CD8-positive, alpha-beta memory T cell (primary cell): ENCODE results near the gene HOXC6. TPM values are rescaled to one million over a fixed set of nuclear protein-coding genes. Genes with fewer than 3 reads are reported as not detected.
"Not testable (repeated sequence)": the region's sequence is repeated elsewhere in the genome, so short reads cannot be mapped to it uniquely, and the experiment has no call there.

Experiments used
- CTCF ChIA-PET: fragments of 350-600 bp; sonication (Branson Sonifier 250); formaldehyde crosslinking; loops from one replicate; lab custom pipeline; 2021; ENCODE audit warnings: antibody characterized with exemption; lab: Charles Lee
- POLR2A ChIA-PET: fragments of 350-600 bp; sonication (Branson Sonifier 250); formaldehyde crosslinking; loops from one replicate; lab custom pipeline; 2021; ENCODE audit warnings: antibody characterized with exemption; lab: Charles Lee
- DNase-seq, 5 donors: peaks; one replicate each; pipeline versions ENCODE4 v3.0.0 to v3.0.0-alpha.2; 2020 to 2022; ENCODE audit warnings: mixed read lengths in 1 of 5
- H3K27ac ChIP-seq: one replicate; pipeline ENCODE4 v1.7.0; 2013; ENCODE audit warnings: low read depth, mild to moderate bottlenecking, low read length, moderate library complexity
- H3K27me3 ChIP-seq: 2 replicates; pipeline ENCODE4 v1.7.0; 2013; ENCODE audit warnings: low read length, mild to moderate bottlenecking; ENCODE audit not compliant: insufficient read depth, poor library complexity, severe bottlenecking
- H3K36me3 ChIP-seq: 2 replicates; pipeline ENCODE4 v1.7.0; 2013; ENCODE audit warnings: mild to moderate bottlenecking, low read length, moderate library complexity; ENCODE audit not compliant: insufficient read depth
- H3K4me1 ChIP-seq: 2 replicates; pipeline ENCODE4 v1.7.0; 2013; ENCODE audit warnings: mild to moderate bottlenecking, low read length, moderate library complexity; ENCODE audit not compliant: insufficient read depth
- H3K4me3 ChIP-seq: 2 replicates; pipeline ENCODE4 v1.7.0; 2013; ENCODE audit warnings: mild to moderate bottlenecking, low read length
- H3K9me3 ChIP-seq: 2 replicates; pipeline ENCODE4 v1.7.0; 2013; ENCODE audit warnings: mild to moderate bottlenecking, low read length
- H3K27ac Mint-ChIP-seq, 8 donors: one replicate each; pipeline ENCODE4 v1.8.0; 2020 to 2021; ENCODE audit warnings: mixed read lengths in 8 of 8, mild to moderate bottlenecking in 6 of 8, inconsistent platforms in 3 of 8, moderate library complexity in 3 of 8
- H3K27me3 Mint-ChIP-seq, 2 donors: one replicate each; pipeline ENCODE4 v1.8.0; 2020 to 2021; ENCODE audit warnings: mixed read lengths in 2 of 2, mild to moderate bottlenecking in 1 of 2, moderate library complexity in 1 of 2
- H3K36me3 Mint-ChIP-seq, 3 donors: one replicate each; pipeline ENCODE4 v1.8.0; 2020 to 2021; ENCODE audit warnings: mixed read lengths in 3 of 3, inconsistent platforms in 1 of 3, mild to moderate bottlenecking in 1 of 3
- H3K4me1 Mint-ChIP-seq, 3 donors: one replicate each; pipeline ENCODE4 v1.8.0; 2020 to 2021; ENCODE audit warnings: mixed read lengths in 3 of 3, inconsistent platforms in 1 of 3, mild to moderate bottlenecking in 1 of 3
- H3K4me3 Mint-ChIP-seq, 7 donors: one replicate each; pipeline ENCODE4 v1.8.0; 2020 to 2021; ENCODE audit warnings: mixed read lengths in 7 of 7, mild to moderate bottlenecking in 6 of 7, moderate library complexity in 4 of 7, inconsistent platforms in 2 of 7
- H3K9me3 Mint-ChIP-seq, 5 donors: one replicate each; pipeline ENCODE4 v1.8.0; 2020 to 2022; ENCODE audit warnings: mixed read lengths in 5 of 5, mild to moderate bottlenecking in 3 of 5, moderate library complexity in 2 of 5, inconsistent platforms in 1 of 5
- polyA plus RNA-seq: library from polyadenylated mRNA; unstranded; fragments of 300-500 nt; fragmentation: Illumina TruSeq; gene quantifications from one replicate; pipeline ENCODE4 v1.2.3, GENCODE V29; 2021
- total RNA-seq, 2 experiments: library from RNA; stranded (reverse); gene quantifications; one replicate each; pipeline ENCODE4 v1.2.3, GENCODE V29; 2021

The HOXC6 gene
- total and polyA plus RNA-seq, 3 experiments from 2014 or later, result not detected

GRCh38 chr12:54040648-54041047, 12.4 kb downstream of the HOXC6 start:
- Mint-ChIP-seq H3K4me3 (no peak overlapping the region), H3K9me3 (peaks cover 0 to 2% (median 0%) of the 10 kb centered on the region in 5 donors), H3K27ac (no peak overlapping the region), H3K27me3 (peaks cover 76 to 92% of the 10 kb centered on the region in 2 donors), H3K4me1 (peaks cover 2 to 10% (median 7%) of the 10 kb centered on the region in 3 donors), H3K36me3 (no peaks in the 10 kb centered on the region)
- Histone ChIP-seq H3K9me3 (no peaks in the 10 kb centered on the region), H3K4me1 (no peaks in the 10 kb centered on the region), H3K27ac (no peak overlapping the region), H3K27me3 (peaks cover 48% of the 10 kb centered on the region), H3K4me3 (no peak overlapping the region), H3K36me3 (no peaks in the 10 kb centered on the region)
- POLR2A ChIA-PET, result interaction anchor here (0.6 kb wide), 1 partner anchor 110 kb away, joined by 3 read pairs; no protein-coding TSS in a partner anchor
- CTCF ChIA-PET, result interaction anchor here (1.3 to 2.3 kb wide), 3 partner anchors 8 to 174 kb away, joined by 4 to 10 read pairs (median 5); partner anchors contain the start of genes HOXC5 and HOXC8
- no peak for DNase-seq

DNA sequence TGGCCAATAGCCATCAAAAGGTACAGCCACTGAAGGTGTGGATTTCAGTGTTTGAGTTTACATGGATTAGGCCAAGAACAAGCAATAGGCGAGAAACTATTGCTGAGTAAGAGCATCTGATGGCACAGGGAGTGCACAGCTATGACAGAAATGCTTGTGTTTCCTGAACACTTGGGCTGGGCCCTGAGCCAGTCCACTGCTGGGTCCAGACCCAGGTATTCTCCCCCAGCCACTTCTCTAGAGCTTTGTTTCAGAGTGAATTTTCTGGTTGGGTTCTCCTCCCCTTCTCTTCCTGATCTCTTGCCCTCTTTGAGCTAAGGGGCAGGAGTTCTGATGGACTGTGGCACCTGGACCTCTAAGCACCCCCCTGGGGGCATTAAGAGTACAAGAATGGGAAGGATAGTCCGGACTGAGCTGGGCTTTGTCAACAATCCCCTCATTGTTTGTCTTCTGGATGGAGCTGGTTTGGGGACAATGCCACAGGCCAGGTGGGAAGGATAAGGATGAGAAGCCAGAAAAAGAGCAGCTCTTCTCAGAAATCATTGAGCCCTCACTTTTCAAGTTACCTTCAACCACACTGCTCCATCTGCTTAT, 13.0 kb downstream of the HOXC6 start:
- peaks cover 0 to 2% (median 0%) of the 10 kb centered on the region in 5 donors for H3K9me3 Mint-ChIP-seq
- H3K27me3 ChIP-seq, result peaks cover 48% of the 10 kb centered on the region
- H3K27ac Mint-ChIP-seq, result peak overlapping the region in 1 of 8 donors; percentile 50
- H3K4me3 Mint-ChIP-seq, result no peak overlapping the region
- H3K4me1 ChIP-seq, result no peaks in the 10 kb centered on the region
- H3K9me3 ChIP-seq, result no peaks in the 10 kb centered on the region
- H3K36me3 Mint-ChIP-seq, result no peaks in the 10 kb centered on the region
- H3K27me3 Mint-ChIP-seq, result peaks cover 76 to 92% of the 10 kb centered on the region in 2 donors
- H3K4me3 ChIP-seq, result no peak overlapping the region
- ChIA-PET CTCF (interaction anchor here (1.1 to 2.3 kb wide), 4 partner anchors 9 to 173 kb away, joined by 4 to 10 read pairs (median 4); partner anchors contain the start of genes HOXC5 and HOXC8), POLR2A (interaction anchor here (0.6 kb wide), 1 partner anchor 110 kb away, joined by 3 read pairs; no protein-coding TSS in a partner anchor)
- H3K4me1 Mint-ChIP-seq, result peaks cover 2 to 10% (median 7%) of the 10 kb centered on the region in 3 donors
- no peaks in the 10 kb centered on the region for H3K36me3 ChIP-seq
- no peak overlapping the region for H3K27ac ChIP-seq
- DNase-seq, result no peak

DNA sequence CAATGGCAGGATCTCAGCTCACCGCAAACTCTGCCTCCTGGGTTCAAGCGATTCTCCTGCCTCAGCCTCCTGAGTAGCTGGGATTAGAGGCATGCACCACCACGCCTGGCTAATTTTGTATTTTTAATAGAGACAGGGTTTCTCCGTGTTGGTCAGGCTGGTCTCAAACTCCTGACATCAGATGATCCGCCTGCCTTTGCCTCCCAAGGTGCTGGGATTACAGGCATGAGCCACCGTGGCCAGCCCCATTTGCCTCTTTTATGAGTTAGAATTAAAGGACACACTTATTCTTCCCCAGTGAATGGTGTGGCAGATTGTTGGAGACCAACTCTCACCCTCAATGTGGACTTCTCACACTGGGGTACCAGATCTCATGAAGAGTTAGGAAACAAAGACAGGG, 13.8 kb downstream of the HOXC6 start:
- H3K4me3 Mint-ChIP-seq, H3K9me3 ChIP-seq, H3K4me3 ChIP-seq, H3K36me3 Mint-ChIP-seq, H3K36me3 ChIP-seq, DNase-seq, H3K27ac ChIP-seq, H3K9me3 Mint-ChIP-seq, H3K27ac Mint-ChIP-seq, H3K4me1 ChIP-seq, POLR2A ChIA-PET: not testable (repeated sequence)
- Mint-ChIP-seq H3K27me3 (peaks cover 82 to 93% of the 10 kb centered on the region in 2 donors), H3K4me1 (peaks cover 5 to 15% (median 13%) of the 10 kb centered on the region in 3 donors)
- CTCF ChIA-PET, result interaction anchor here (1.1 to 2.3 kb wide), 2 partner anchors 10 to 14 kb away, joined by 4 to 10 read pairs; partner anchors contain the start of gene HOXC5
- peaks cover 53% of the 10 kb centered on the region for H3K27me3 ChIP-seq

GRCh38 chr12:54042970-54043853, 15.0 kb downstream of the HOXC6 start:
- Histone ChIP-seq H3K4me1 (peaks cover 13% of the 10 kb centered on the region), H3K27me3 (peaks cover 64% of the 10 kb centered on the region), H3K4me3 (no peak overlapping the region), H3K9me3 (no peaks in the 10 kb centered on the region), H3K36me3 (no peaks in the 10 kb centered on the region), H3K27ac (no peak overlapping the region)
- Mint-ChIP-seq H3K4me3 (no peak overlapping the region), H3K4me1 (peaks cover 9 to 26% (median 22%) of the 10 kb centered on the region in 3 donors), H3K36me3 (no peaks in the 10 kb centered on the region), H3K27ac (peak overlapping the region in 1 of 8 donors; percentile 70), H3K9me3 (peaks cover 0 to 2% (median 0%) of the 10 kb centered on the region in 5 donors), H3K27me3 (peaks cover 87 to 93% of the 10 kb centered on the region in 2 donors)
- ChIA-PET POLR2A (interaction anchor here (0.6 kb wide), 1 partner anchor 10 kb away, joined by 3 read pairs; no protein-coding TSS in a partner anchor), CTCF (interaction anchor here (0.7 to 2.3 kb wide), 3 partner anchors 11 to 148 kb away, joined by 3 to 10 read pairs (median 3); partner anchors contain the start of gene HOXC5)
- DNase-seq, result no peak

DNA sequence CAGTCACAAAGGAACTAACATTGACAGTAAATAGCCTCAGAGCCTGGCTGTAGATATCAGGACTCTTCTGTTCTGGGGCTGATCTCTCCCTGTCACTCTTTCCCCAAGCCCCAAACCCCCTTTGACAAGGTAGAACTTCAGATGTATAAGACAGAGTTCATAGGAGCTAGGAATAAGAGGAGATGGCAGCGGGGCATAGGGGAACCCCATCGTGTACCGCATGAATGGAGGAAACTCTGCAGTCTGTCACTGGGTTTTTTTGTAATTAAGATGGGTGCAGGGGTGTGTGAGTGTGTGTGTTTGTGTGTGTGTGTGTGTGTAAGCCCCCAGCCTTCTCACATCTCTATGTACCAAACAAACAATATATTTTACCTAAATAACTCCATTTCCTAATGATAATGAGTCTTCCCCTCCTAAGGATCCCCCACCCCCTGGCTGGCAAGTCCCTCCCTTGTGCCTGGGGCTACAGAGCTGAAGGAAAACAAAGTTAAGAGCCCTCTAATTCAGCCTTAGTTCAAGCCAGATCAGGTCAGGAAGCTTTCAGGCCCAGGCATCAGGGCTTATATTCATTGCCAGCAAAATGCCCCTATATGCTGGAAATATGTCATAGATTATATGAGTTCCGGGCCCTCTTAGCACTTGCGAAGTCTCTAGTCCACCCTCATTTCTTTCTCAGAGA, 16.3 kb downstream of the HOXC6 start:
- CTCF ChIA-PET, result interaction anchor here (0.8 to 1.3 kb wide), 2 partner anchors 12 to 147 kb away, joined by 3 to 4 read pairs; partner anchors contain the start of gene HOXC5

DNA sequence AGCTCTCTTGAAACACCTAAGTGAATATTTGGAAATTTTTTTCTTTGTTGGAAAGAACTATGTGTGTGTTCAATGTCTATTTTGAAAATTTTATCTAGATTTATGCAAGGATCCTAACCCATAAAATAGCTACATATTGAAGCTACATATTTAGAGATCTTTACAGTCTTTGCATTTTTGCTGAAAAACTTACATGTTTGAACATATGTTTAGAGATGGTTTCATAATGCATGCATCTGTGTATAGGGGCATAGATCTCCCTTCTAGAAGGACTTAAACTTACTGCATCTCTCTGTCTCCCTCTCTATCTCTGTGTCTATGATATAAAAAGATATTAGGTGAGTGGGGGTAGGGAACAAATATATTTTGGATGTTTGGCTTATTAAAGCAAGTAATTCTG, 17.2 kb downstream of the HOXC6 start:
- no peak overlapping the region for H3K4me3 Mint-ChIP-seq
- H3K9me3 Mint-ChIP-seq, result peaks cover 0 to 2% (median 0%) of the 10 kb centered on the region in 5 donors
- Histone ChIP-seq H3K27me3 (peaks cover 73% of the 10 kb centered on the region), H3K4me1 (peaks cover 20% of the 10 kb centered on the region), H3K9me3 (no peaks in the 10 kb centered on the region), H3K36me3 (no peaks in the 10 kb centered on the region), H3K4me3 (no peak overlapping the region), H3K27ac (no peak overlapping the region)
- H3K27me3 Mint-ChIP-seq, result peaks cover 83 to 93% of the 10 kb centered on the region in 2 donors
- H3K36me3 Mint-ChIP-seq, result peaks cover 0 to 4% (median 0%) of the 10 kb centered on the region in 3 donors
- H3K27ac Mint-ChIP-seq, result peak overlapping the region in 1 of 8 donors; percentile 10
- ChIA-PET CTCF (interaction anchor here (0.8 kb wide), 1 partner anchor 13 kb away, joined by 3 read pairs; the partner anchor contains the start of gene HOXC5), POLR2A (no interaction called here)
- H3K4me1 Mint-ChIP-seq, result peaks cover 12 to 36% (median 29%) of the 10 kb centered on the region in 3 donors
- DNase-seq, result no peak

More for the DNA sequence above, 16.3 kb downstream of the HOXC6 start:
- Histone ChIP-seq H3K27me3 (peaks cover 72% of the 10 kb centered on the region), H3K4me3 (no peak overlapping the region), H3K36me3 (no peaks in the 10 kb centered on the region), H3K27ac (no peak overlapping the region), H3K4me1 (peaks cover 13% of the 10 kb centered on the region), H3K9me3 (no peaks in the 10 kb centered on the region)
- DNase-seq, result no peak
- Mint-ChIP-seq H3K4me1 (peaks cover 9 to 29% (median 22%) of the 10 kb centered on the region in 3 donors), H3K9me3 (peaks cover 0 to 2% (median 0%) of the 10 kb centered on the region in 5 donors), H3K36me3 (peaks cover 0 to under 1% (median 0%) of the 10 kb centered on the region in 3 donors), H3K27ac (peak overlapping the region in 1 of 8 donors; percentile 7), H3K27me3 (peaks cover 83 to 93% of the 10 kb centered on the region in 2 donors), H3K4me3 (no peak overlapping the region)
- POLR2A ChIA-PET, result no interaction called here

DNA sequence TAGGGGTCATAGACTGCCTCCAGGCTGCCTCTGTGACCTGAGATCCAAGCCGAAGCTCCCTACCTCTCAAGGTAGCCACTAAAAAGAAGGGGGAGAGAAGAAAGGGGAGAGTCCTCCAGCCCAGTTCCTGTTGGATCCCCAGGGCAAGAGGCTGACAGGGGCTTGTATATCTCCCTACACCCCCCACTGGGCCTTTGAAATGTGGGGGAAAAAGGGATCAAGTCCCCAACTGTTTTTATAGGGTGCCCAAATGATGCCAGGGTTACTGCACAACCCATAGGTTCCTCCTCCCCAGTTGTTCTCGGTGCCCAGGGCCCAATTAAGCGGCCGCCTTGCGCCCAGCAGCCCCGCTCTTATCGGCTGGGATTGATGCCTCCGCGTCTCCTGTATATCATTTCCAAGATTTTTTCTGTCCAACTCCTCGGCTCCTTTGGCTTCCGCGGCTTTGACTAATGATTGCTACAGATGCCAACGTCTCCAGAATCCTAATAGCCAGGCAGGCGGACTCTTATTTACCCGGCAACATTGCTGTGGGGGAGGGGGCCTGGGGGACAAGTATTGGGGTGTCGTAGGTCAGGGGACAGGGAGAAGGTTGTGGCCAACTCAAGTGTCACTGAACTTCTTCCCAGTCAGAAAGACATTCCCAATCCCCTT, 17.8 kb downstream of the HOXC6 start:
- Mint-ChIP-seq H3K36me3 (peaks cover 0 to 4% (median 0%) of the 10 kb centered on the region in 3 donors), H3K4me1 (peaks cover 12 to 41% (median 29%) of the 10 kb centered on the region in 3 donors), H3K27me3 (peaks cover 80 to 95% of the 10 kb centered on the region in 2 donors), H3K27ac (peak overlapping the region in 1 of 8 donors; percentile 17), H3K9me3 (peaks cover 0 to 2% (median 0%) of the 10 kb centered on the region in 5 donors), H3K4me3 (peak overlapping the region in 1 of 7 donors; percentile 5)
- POLR2A ChIA-PET, result no interaction called here
- peaks cover 22% of the 10 kb centered on the region for H3K4me1 ChIP-seq
- no peaks in the 10 kb centered on the region for H3K36me3 ChIP-seq
- H3K27ac ChIP-seq, result no peak overlapping the region
- DNase-seq, result no peak
- peaks cover 76% of the 10 kb centered on the region for H3K27me3 ChIP-seq
- CTCF ChIA-PET, result no interaction called here
- H3K9me3 ChIP-seq, result no peaks in the 10 kb centered on the region
- H3K4me3 ChIP-seq, result no peak overlapping the region
